NCI-H2107 (cell line): ENCODE results near the gene PCAT6.
"Not testable (repeated sequence)": the region's sequence is repeated elsewhere in the genome, so short reads cannot be mapped to it uniquely, and the experiment has no call there.

Source experiments
- DNase-seq: peaks from one replicate; lab custom pipeline; 2025; lab: John Stamatoyannopoulos, UW

PCAT6 gene

GRCh38 chr1:202810615-202811295 is at the start of gene PCAT6:
Gene PCAT6, plus strand, starts transcription at chr1:202810954.
- DNase-seq = peak; percentile 93

DNA sequence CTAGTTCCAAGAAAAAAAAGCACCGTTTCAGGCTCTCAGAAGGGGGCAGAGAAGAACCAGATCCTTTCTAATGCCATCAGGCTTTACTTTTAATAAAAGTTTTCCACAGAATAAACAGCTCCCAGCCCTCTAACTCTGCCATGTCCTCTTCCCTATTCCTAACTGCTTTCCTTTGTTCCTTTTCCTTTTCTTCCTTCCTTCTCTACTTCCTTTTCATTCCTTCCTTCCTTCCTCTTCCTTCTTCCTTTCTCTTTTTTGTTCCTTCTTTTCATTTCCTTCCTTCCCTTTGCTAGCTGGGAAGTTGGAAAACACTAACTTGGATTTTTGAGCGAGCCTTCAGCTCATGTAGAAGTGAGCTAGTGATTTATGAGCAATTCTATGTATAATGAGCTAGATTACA is 48.7 kb upstream of the PCAT6 start:
- DNase-seq = no peak

GRCh38 chr1:202765721-202766120 is 45.0 kb upstream of the PCAT6 start:
- no peak for DNase-seq

DNA sequence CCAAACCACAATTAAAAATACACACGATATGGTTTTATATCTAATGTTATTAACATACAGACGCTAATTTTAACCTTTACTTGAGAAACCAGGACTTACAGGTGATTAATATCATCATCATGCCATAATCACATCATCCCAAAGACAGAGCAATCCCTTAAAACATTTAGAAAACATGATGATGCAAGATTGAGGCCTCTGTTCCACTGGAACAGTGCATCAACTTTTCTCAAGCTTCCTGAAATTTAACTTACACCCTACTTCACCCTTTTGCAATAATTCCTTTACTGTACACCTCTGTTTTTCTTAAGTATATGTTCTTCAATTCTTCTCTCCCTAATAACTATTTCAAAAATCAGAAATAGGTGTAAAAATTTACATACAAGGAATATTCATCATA is 40.6 kb upstream of the PCAT6 start:
- no peak for DNase-seq

GRCh38 chr1:202781180-202781579 is 29.6 kb upstream of the PCAT6 start:
- no peak for DNase-seq

- DNase-seq = no peak
Observed at GRCh38 chr1:202786804-202787203, 23.9 kb upstream of the PCAT6 start.

DNA sequence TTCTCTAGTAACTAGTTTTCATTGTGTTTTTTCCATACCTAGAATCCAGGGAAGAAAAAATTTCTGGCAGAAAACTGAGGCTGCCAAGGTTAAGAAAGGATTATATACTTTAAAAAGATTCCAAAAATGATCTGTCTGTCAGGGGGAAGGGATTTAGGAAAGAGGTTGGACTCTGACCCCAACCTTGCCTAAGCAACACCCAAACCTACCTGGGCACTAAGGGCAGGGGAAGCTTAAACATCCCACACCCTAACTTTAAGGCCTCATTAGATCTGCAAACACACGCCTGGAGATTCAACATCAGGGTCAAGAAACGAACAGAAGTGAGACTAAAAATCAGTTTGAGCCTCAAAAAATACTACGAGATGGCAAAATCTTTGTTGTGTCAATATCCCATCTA is 22.0 kb upstream of the PCAT6 start:
- no peak for DNase-seq

- no peak for DNase-seq
Observed at GRCh38 chr1:202791077-202791747, 19.5 kb upstream of the PCAT6 start.

DNA sequence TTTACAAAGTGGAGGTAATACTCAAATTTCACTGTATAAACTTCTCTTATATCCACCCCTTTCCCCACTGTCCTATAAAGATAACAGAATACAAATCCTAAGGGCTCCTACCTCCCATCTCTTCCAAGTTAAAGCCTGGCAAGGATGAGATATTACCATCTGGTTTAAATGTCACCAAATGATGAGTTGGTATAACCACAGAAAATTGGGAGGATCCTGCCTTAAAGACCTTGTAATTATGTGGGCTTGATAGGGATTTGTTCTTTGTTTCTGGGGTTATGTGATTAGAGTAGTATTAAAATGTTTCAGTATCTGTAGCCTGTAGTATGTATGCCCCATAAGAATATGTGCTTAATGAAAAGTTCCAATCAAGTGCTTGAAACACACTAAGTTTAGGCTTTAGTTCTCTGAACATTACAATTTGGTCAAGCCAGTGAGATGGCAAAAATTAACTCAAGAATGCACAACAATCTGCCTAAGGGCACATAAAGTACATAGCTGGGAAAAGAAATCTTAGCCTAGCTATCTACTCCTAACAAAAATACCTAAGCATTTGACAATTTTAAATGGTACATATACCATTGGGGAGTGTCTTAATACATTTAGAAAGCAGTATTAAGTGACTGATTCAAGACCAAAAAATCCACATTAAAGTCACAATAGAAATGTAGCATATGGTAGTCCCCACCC is 16.6 kb upstream of the PCAT6 start:
- DNase-seq = no peak

GRCh38 chr1:202794931-202795330 is 15.8 kb upstream of the PCAT6 start:
- not testable (repeated sequence) for DNase-seq

DNA sequence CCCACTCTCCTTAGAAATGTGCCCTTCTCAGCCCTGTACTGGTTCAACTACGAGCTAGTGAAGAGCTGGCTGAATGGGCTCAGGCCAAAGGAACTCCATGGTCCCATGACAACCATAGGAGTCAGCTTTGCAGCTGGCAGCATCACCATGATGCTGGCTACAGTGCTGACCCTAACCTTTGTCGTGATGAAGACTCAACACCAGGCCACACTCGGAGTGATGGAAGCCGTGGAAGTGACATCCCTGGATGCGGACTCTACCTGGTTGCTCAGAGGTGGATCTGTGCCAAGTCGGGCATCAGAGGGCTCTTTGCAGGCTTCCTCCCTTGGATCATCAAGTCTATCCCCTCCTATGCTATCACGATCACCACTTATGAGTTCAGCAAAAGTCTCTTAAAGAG is 14.1 kb upstream of the PCAT6 start:
- DNase-seq = no peak

- no peak for DNase-seq
Observed at GRCh38 chr1:202798260-202798659, 12.5 kb upstream of the PCAT6 start.

GRCh38 chr1:202798792-202799331 is 11.9 kb upstream of the PCAT6 start:
- no peak for DNase-seq

DNA sequence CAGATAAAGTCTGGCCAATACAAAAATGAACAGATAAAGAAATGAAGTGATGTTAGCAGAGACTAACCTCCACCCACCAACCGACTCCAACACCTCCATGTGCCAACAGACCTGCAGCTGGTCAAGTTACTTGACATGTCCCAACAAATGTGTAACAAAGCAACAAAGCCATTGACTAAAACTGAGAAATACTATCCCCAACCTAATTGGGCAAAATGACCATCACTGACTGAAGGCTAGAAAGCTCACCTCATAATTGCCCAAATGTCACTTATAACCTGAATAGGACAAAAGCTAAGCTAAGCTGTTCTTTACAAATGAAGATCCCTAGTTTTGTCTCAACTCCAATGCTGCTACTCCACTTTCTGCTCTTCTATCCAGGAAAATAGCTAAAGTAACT is 10.0 kb upstream of the PCAT6 start:
- no peak for DNase-seq

- no peak for DNase-seq
Observed at GRCh38 chr1:202801175-202801574, 9.6 kb upstream of the PCAT6 start.

DNA sequence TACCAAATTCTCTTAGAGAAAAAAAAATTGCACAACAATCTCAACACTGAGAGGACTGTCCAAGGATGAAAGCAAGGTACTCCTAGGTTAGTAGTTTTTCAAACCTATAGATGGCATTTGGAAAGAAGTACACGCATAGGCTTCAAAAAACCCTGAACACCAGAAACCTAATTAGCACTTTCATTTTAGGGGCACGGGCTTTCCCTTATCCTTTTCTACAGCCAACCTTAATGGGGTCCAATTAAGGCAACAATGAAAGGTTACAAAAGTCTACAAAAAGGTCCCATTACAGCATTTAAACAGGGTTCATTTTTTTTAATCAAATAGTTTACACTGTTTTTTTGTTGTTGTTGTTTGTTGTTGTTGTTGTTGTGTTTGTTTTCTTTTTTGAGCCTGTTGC is 8.7 kb upstream of the PCAT6 start:
- DNase-seq = no peak

- DNase-seq = no peak
Observed at GRCh38 chr1:202802998-202803932, 7.5 kb upstream of the PCAT6 start.

DNA sequence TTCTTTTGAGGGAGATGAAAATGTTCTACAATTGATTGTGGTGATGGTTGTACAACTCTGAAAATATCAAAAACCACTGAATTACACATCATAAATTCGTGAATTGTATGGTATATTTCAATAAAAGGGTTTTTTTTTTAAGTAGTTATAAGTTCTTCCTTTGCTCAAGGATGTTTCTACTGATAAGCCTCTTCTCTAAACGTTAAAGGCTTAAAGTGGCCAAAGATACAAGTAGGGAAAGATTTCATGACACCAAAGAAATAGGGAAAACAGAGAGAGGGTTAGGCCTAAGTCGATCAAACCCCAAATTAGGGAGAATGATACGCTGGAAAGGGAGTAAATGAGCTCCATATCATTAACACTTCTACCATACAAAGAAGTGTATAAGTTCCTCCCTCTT is 6.6 kb upstream of the PCAT6 start:
- DNase-seq = no peak

DNA sequence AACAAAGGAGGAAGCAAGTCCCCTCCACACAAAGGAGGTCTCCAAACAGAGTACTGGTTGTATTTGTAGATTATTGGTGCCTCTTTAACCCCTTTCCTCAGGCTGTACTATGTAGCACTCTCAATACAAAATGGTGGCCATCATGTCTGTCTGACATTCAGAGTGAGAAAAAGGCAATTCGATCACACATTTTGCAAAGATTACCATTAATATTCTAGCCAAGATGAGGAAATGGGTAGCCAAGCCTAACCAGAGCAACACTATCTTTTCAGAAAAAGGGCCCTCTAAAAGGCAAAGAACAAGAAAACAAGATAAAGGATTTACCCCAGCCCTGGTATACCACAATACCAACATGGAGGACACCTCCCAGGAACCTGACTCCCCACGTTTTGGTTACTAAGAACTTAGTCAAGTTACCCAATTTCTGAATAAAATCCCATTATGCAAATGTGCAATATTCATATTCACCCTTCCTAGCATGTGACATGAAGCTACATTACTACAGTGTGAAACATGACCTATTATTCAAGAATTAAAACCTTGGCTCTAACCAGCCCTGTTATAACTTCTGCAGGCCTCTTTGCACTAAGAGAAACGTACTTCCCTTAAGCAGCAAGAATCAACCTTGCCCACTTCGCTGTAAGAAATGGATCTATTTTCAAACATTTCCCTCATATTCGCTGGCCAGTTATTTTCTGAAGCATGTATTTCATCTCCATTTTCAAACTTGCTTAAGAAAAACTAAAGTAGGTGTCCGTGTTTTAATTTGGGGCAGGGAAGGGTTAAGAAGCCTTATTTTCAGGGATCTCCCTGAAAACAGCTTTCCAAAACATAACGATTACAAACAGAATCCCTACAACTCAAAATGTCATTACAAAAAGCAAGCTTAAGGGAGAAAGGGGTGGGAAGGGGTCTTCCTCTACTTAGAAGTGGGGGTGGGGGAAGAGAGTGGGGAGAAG is 4.6 kb upstream of the PCAT6 start:
- DNase-seq = no peak

GRCh38 chr1:202806845-202807450 is 3.8 kb upstream of the PCAT6 start:
- no peak for DNase-seq
